GM08714 (cell line): ENCODE measurements around the gene TMEM92.
"Not testable (repeated sequence)": the region's sequence is repeated elsewhere in the genome, so short reads cannot be mapped to it uniquely, and the experiment has no call there.

Experiments used
- H3K4me3 ChIP-seq: fragments of 200-500 bp; sonication (Bioruptor generic); 2 replicates; pipeline ENCODE4 v1.5.1; 2014; ENCODE audit warnings: mild to moderate bottlenecking, low read length, inconsistent platforms
- ZNF274 ChIP-seq: IDR thresholded peaks from 2 replicates; pipeline ENCODE4 v1.6.1; 2012; ENCODE audit warnings: mild to moderate bottlenecking, low read depth, low read length

Gene TMEM92

GRCh38 chr17:50290933-50291332, 16.7 kb downstream of the TMEM92 start:
- TF ChIP-seq ZNF274 = no peak
- no peak overlapping the region for H3K4me3 ChIP-seq

GRCh38 chr17:50292465-50292864, 18.2 kb downstream of the TMEM92 start:
- no peak for TF ChIP-seq ZNF274
- no peak overlapping the region for H3K4me3 ChIP-seq

GRCh38 chr17:50295021-50295420, 20.8 kb downstream of the TMEM92 start:
- no peak for TF ChIP-seq ZNF274
- H3K4me3 ChIP-seq = no peak overlapping the region

- no peak for TF ChIP-seq ZNF274
- H3K4me3 ChIP-seq = no peak overlapping the region
Observed at GRCh38 chr17:50297407-50297865, 23.2 kb downstream of the TMEM92 start.

GRCh38 chr17:50298018-50298417, 23.8 kb downstream of the TMEM92 start:
- no peak for TF ChIP-seq ZNF274
- no peak overlapping the region for H3K4me3 ChIP-seq

GRCh38 chr17:50299776-50300175, 25.5 kb downstream of the TMEM92 start:
- no peak for TF ChIP-seq ZNF274
- H3K4me3 ChIP-seq = no peak overlapping the region

GRCh38 chr17:50300824-50301223, 26.6 kb downstream of the TMEM92 start:
- not testable (repeated sequence) for H3K4me3 ChIP-seq

- no peak for TF ChIP-seq ZNF274
- no peak overlapping the region for H3K4me3 ChIP-seq
Observed at GRCh38 chr17:50301891-50302584, 27.8 kb downstream of the TMEM92 start.

- no peak overlapping the region for H3K4me3 ChIP-seq
- no peak for TF ChIP-seq ZNF274
Observed at GRCh38 chr17:50303051-50303450, 28.8 kb downstream of the TMEM92 start.

- no peak overlapping the region for H3K4me3 ChIP-seq
- TF ChIP-seq ZNF274 = no peak
Observed at GRCh38 chr17:50303596-50303995, 29.3 kb downstream of the TMEM92 start.

GRCh38 chr17:50304781-50305404, 30.6 kb downstream of the TMEM92 start:
- TF ChIP-seq ZNF274 = no peak
- no peak overlapping the region for H3K4me3 ChIP-seq

GRCh38 chr17:50307654-50308053, 33.4 kb downstream of the TMEM92 start:
- no peak overlapping the region for H3K4me3 ChIP-seq
- no peak for TF ChIP-seq ZNF274

GRCh38 chr17:50308666-50309065, 34.4 kb downstream of the TMEM92 start:
- TF ChIP-seq ZNF274 = no peak
- no peak overlapping the region for H3K4me3 ChIP-seq

GRCh38 chr17:50310455-50311111, 36.3 kb downstream of the TMEM92 start:
- no peak overlapping the region for H3K4me3 ChIP-seq
- no peak for TF ChIP-seq ZNF274

- no peak for TF ChIP-seq ZNF274
Observed at GRCh38 chr17:50311112-50311460, 36.8 kb downstream of the TMEM92 start.

GRCh38 chr17:50311483-50311882, 37.2 kb downstream of the TMEM92 start:
- no peak for TF ChIP-seq ZNF274
- H3K4me3 ChIP-seq = no peak overlapping the region

More at GRCh38 chr17:50311112-50311460, 36.8 kb downstream of the TMEM92 start:
- H3K4me3 ChIP-seq = no peak overlapping the region
